ENCODE results near the gene DPP10.
A peak's percentile ranks its signal among the peaks of the same experiment; 100 is the strongest.
"Not testable (repeated sequence)": the region's sequence is repeated elsewhere in the genome, so short reads cannot be mapped to it uniquely, and the experiment has no call there.

DPP10 gene

GRCh38 chr2:114729026-114729425 is 286.6 kb downstream of the DPP10 start:
- DNase-seq, result peak; percentile 20

GRCh38 chr2:114735126-114735525 is 292.7 kb downstream of the DPP10 start:
- no peak for DNase-seq

- DNase-seq, result no peak
These were observed 299.8 kb downstream of the DPP10 start for GRCh38 chr2:114742245-114742644.

GRCh38 chr2:114745700-114746099 is 303.3 kb downstream of the DPP10 start:
- DNase-seq, result no peak

- DNase-seq, result not testable (repeated sequence)
These were observed 305.7 kb downstream of the DPP10 start for GRCh38 chr2:114748175-114748574.

- no peak for DNase-seq
These were observed 310.0 kb downstream of the DPP10 start for GRCh38 chr2:114752425-114752824.

GRCh38 chr2:114753145-114753544 is 310.7 kb downstream of the DPP10 start:
- no peak for DNase-seq

GRCh38 chr2:114754907-114755563 is 312.6 kb downstream of the DPP10 start:
- no peak for DNase-seq

- DNase-seq, result no peak
These were observed 319.9 kb downstream of the DPP10 start for GRCh38 chr2:114762376-114762775.

GRCh38 chr2:114762986-114763385 is 320.5 kb downstream of the DPP10 start:
- no peak for DNase-seq

GRCh38 chr2:114769110-114769509 is 326.7 kb downstream of the DPP10 start:
- no peak for DNase-seq

- DNase-seq, result no peak
These were observed 327.6 kb downstream of the DPP10 start for GRCh38 chr2:114769991-114770390.

- no peak for DNase-seq
These were observed 341.6 kb downstream of the DPP10 start for GRCh38 chr2:114784046-114784445.

- DNase-seq, result no peak
These were observed 342.6 kb downstream of the DPP10 start for GRCh38 chr2:114784890-114785583.

GRCh38 chr2:114786901-114787300 is 344.5 kb downstream of the DPP10 start:
- DNase-seq, result no peak

GRCh38 chr2:114787486-114787885 is 345.0 kb downstream of the DPP10 start:
- no peak for DNase-seq

- DNase-seq, result no peak
These were observed 347.5 kb downstream of the DPP10 start for GRCh38 chr2:114789989-114790388.

- no peak for DNase-seq
These were observed 355.1 kb downstream of the DPP10 start for GRCh38 chr2:114797540-114797939.

- DNase-seq, result no peak
These were observed 355.5 kb downstream of the DPP10 start for GRCh38 chr2:114797942-114798341.

GRCh38 chr2:114800371-114800770 is 357.9 kb downstream of the DPP10 start:
- DNase-seq, result no peak

- no peak for DNase-seq
These were observed 362.8 kb downstream of the DPP10 start for GRCh38 chr2:114805195-114805594.

- DNase-seq, result no peak
These were observed 367.7 kb downstream of the DPP10 start for GRCh38 chr2:114810092-114810491.

- DNase-seq, result no peak
These were observed 369.8 kb downstream of the DPP10 start for GRCh38 chr2:114812261-114812660.

- DNase-seq, result no peak
These were observed 371.9 kb downstream of the DPP10 start for GRCh38 chr2:114814355-114814754.

GRCh38 chr2:114821055-114821454 is 378.6 kb downstream of the DPP10 start:
- DNase-seq, result no peak

Data from COR-L47 (cell line).